ENCODE measurements around the gene SORCS2.

The SORCS2 gene

DNA sequence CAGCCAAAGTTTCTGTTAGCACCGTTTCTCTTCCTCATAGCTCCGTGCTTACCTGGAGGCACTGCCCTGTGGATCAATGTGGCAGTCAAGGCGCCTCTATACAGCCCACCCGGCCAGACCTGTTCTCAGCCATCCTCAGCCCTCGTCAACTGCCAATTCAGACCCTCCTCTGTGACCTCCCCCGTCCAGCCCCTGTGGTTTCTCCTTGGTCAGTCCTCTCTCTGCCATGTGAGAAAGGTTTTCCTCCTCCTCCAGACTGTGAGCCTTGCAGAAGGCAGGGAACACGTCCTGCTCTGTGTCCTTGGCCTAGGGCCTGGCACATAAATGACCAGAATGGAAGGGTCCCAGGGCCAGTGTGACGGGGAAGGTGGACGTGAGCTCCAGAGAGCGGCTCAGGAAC is 417.0 kb downstream of the SORCS2 start:
- no peak for DNase-seq

DNA sequence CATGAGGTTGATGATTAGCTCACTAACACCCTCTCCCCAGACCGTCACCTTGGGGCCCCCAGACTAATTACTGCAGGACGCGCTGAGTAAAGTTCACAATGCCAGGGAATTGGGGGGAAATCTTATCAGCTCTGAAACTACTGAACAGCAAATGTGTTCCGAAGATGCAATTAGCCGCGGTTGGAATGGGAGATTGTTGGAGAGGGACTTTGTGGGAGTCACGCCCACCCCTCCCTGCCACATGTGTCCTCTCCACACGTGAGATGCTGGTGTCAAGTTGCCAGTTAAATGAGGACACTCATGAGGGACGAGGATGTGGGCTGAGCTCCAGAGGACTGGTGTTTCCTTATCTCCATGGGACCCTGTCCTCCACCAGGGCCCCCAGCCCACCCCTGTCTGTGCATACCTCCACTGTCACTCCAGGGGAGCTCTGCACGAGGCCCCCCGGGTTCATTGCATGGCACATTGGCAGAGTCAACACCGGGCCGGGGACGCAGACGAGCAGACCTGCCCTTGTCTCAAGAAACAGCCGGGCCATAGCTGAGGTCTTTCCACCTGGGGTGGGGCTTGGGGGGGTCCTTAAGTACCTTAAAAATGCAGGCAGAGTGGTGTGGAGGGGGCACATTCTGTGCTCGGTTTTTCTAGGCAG is 417.8 kb downstream of the SORCS2 start:
- no peak for DNase-seq

- DNase-seq: no peak
These were observed 418.5 kb downstream of the SORCS2 start for GRCh38 chr4:7610841-7611240.

GRCh38 chr4:7612311-7612897 is 420.1 kb downstream of the SORCS2 start:
- no peak for DNase-seq

DNA sequence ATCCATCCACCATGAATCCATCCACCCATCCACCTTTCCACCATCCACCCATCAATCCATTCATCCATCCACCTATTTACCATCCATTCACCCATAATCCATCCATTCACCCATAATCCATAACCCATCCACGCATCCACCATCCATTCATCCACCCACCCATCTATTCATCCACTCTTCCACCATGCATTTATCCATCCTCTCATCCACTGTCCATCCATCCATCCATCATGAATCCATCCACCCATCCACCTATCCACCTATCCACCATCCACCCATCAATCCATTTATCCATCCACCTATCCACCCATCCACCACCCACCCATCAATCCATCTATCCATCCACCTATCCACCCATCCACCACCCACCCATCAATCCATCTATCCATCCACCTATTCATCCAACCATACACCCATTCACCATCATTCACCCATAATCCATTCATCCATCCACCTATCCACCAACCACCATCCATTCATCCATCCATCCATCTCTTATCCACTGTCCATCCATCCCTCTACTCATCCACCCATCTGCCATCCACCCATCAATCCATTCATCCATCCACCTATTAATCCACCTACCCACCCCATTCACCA is 422.1 kb downstream of the SORCS2 start:
- DNase-seq: no peak

DNA sequence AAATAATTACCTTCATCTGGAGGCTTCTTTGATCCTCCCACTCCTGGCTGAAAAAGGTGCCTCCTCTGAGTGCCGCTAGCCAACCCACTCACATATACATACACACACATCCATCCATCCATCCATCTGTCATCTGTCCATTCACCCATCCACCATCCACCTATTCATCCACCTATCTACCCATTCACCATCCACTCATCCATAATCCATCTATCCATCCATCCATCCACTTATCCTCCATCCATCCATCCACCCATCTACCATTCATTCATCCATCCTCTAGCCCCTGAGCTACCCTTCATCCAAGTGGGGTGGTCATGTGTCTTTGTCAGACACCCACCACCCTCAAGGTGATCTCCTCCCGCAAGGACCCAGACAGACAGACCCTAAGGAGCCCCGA is 423.9 kb downstream of the SORCS2 start:
- no peak for DNase-seq

DNA sequence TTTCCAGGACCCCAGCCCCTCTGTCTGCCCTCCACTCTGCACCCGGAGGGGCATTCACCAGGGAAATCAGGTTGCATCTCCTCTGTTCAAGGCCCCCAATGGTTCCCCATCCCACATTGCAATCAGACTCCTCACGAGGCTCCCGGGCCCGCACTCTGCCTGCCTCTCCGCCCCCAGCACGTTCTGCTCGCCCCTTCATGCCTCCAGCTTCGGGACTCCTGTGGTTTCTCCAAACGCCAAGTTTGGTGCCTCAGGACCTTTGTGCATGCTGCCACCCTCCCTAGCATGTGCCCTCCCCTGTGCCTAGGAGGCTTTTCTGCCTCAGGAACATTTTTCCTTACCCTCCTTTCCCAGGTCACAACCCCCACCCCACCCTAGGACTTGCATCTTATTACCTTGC is 426.0 kb downstream of the SORCS2 start:
- DNase-seq: no peak

DNA sequence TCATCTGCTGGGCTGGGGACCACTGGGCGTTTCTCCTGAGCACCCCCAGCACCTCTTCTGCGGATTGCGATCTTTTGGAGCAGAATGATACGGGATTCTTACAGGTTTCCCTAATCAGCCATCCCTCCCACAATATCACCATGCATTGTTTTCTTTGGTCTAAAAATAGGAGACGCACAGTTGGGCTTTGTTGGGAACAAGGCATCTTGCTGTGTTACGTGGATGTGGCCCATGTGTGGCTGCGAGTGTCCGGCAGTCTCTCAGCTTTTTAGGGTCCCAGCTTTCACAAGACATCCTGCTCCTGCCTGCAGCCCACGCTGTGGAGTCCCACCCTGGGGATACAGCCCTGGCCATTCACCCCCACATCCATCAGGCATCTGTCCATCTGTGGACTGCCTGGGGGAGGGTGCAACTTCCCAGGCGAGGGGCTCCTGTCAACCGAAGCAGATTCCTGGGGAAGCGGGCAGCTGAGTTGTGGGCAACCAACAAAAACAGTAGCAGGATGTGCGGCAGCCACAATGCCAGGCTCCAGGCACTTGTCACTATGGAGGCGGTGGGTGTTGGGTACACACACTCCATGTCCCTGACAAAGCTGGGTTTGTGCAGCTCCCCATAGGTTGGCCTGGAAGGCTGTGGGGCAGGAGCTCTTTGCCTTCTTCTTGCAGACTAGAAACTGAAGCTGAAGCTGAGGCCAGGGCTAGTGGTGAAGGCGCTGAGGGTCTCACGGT is 427.9 kb downstream of the SORCS2 start:
- no peak for DNase-seq

GRCh38 chr4:7620814-7621176 is 428.5 kb downstream of the SORCS2 start:
- no peak for DNase-seq

GRCh38 chr4:7621252-7622035 is 429.1 kb downstream of the SORCS2 start:
- DNase-seq: no peak

- no peak for DNase-seq
These were observed 430.0 kb downstream of the SORCS2 start for GRCh38 chr4:7622371-7622770.

DNA sequence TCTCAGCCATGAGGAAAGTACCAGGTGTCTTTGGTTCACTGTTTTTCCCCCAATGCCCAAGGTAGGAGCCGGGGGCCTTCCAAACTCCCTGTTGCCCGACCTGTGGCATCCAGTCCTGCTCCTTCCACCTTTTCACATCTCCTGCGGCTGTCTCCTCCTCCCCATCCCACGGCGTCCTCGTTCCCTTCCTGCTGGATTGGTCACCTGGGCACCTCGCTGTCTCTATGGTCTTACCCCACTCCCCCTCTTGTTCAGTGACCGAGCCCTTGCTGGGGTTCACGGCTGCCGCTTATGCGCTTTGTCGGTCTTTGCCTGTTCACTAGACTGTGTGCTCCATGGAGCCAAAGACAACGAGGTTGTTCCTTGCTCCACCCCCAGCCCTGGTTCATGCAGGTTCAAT is 431.1 kb downstream of the SORCS2 start:
- DNase-seq: no peak

GRCh38 chr4:7624396-7624980 is 432.1 kb downstream of the SORCS2 start:
- DNase-seq: no peak

- DNase-seq: no peak
These were observed 432.7 kb downstream of the SORCS2 start for GRCh38 chr4:7625071-7625470.

GRCh38 chr4:7626531-7626930 is 434.2 kb downstream of the SORCS2 start:
- DNase-seq: no peak

DNA sequence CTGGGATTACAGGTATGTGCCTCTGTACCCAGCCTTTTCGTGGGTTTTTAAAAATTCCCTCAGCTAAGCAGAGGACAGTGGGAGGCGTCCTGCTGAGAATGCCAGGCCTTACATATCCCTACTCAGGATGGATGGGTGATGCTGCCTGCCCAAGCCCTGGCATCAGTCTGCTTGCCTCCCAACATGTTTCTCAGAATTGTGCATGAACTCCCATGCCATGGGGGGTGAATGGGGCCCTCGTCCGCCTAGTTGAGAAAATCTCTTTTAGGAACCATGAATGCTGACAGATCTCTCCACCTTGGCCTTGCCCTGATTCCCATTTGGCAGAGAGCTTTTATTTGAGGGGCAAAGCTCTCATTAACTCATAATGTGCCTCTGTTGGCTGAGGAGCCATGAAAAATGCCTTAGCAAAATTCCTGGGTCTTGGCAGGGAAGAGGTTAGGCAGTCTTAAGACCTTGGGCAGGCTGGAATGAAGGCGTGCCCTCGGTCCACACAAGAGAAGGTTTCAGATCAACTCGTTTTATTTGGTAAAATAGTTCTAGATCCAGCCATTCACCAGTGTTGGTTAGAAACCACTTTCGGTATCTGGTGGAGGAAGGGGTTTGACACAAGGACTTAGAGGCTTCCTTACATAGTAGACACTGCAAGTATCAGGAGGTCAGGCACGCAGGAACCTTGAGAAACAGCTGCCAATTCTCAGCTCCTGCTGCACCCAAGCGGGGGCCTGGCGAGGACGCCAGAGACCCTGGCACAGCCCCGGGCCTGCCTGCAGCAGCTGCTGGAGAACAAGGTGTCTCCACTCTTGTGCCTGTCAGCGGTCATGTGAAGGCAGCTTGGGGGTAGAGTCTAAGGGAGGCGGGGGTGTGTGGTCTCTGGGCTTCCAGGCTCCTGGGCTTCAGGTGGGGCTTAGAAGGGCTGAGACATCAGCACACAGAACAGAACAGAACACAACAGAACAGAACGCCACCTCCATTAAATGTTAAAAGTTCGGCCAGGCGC is 435.2 kb downstream of the SORCS2 start:
- DNase-seq: no peak

DNA sequence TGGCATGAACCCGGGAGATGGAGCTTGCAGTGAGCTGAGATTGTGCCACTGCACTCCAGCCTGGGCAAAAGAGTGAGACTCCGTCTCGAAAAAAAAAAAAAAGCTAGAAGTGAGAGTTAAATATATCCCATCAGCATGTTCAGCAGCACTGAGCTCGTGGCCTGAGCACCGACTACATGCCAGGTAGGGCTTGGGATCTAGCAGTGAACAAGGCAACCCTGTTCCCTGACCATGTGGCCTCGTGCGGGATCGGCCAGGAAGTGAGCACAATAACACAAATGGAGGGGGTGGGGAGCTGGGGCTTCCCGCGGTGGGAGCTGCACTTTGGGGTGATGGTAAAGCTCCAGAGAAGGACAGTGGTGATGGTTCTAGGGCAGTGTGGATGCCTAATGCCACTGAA is 436.1 kb downstream of the SORCS2 start:
- no peak for DNase-seq

DNA sequence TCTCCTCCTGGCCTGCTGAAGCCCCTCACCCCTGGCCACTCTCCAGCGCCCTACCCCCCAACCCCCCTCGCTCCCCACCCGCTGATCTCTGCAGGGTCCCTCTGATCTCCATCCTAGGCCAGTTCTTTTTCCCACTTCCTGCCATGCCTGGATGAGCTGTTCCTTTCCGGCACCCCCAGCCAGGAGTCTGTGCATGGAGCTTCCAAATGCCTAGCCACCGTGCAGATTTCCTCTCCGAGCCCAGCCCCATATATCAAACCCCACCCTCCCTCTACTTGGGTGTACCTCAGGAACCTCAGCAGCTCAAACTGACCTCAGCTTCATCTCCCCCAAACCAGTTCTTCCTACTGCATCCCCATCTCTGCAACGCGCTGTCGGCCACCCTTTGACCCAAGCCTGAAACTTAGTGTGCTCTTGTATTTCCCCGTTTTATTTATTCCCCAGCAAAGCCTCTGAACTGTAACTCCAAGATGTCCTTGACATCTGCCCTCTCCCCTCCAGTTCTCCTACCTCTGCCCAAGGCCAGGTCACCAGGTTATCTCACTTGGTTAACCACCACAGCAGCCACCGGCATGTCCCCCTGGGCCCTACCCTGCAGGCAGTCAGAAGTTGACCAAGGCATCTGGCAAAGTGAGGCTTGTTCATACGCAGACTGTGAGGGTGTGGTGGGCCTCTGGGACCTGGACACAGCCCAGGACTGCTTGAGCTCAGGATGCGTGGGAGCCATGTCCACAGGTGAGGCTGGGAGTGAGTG is 437.3 kb downstream of the SORCS2 start:
- DNase-seq: no peak

DNA sequence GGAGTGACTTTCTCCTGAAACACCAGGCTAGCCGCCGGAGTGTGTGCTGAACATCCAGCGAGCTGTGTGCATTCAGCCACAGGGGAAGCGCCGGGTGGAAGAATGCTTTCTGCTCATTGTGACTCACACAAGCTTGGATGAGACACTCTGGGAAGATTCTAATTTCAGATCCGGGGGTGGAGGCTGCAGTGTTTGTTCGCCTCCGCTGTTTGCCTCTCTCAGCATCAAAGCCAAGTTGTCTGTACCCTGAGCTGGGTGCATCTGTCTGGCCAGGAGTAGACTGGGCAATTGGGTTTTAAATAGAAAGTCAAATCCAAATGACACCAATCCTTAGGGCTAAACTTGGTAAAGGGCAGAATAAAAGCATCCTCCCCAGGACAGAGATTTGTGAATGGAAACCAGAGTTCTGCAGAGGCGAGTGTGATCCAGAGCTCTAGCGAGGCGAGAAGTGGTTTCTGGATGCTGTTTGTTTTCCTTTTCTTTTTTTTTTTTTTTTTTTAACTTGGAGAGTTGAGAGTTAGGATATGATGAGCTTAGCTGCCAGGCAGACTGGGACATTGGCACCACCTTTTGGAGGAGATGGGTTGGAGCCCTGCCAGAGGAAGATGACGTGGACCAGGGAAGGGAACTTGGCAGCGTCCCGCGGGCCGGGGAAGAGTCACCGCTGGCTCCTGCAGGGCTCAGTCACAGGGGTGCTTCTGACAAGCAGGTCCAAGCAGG is 438.4 kb downstream of the SORCS2 start:
- DNase-seq: no peak
